Measurements from ENCODE around the gene ITGA7. TPM values are rescaled to one million over a fixed set of nuclear protein-coding genes. Genes with fewer than 3 reads are reported as not detected.

Gene ITGA7
- total RNA-seq, 1 experiment from 2014 or later, result 96.2 TPM

DNA sequence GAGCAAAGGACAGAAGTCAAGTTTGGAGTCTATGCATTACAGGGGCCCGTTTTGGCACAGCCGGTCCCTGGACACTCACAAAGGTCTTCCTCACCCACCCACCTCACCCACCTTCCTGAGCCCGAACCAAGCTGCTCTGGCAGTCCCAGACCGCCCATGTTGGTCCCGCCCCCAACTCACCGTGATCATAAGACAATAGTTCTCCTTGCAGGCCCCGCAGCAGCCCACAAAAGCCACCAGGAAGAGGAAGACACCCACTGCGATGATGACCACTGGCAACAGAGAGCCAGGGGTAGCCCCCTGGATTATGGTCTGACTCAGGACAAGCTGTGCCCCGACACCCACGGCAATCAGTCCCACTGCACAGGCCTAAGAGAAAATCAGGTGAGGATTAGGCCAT is 19.3 kb upstream of the ITGA7 start (continued):
- TF ChIP-seq, protein P1, sequence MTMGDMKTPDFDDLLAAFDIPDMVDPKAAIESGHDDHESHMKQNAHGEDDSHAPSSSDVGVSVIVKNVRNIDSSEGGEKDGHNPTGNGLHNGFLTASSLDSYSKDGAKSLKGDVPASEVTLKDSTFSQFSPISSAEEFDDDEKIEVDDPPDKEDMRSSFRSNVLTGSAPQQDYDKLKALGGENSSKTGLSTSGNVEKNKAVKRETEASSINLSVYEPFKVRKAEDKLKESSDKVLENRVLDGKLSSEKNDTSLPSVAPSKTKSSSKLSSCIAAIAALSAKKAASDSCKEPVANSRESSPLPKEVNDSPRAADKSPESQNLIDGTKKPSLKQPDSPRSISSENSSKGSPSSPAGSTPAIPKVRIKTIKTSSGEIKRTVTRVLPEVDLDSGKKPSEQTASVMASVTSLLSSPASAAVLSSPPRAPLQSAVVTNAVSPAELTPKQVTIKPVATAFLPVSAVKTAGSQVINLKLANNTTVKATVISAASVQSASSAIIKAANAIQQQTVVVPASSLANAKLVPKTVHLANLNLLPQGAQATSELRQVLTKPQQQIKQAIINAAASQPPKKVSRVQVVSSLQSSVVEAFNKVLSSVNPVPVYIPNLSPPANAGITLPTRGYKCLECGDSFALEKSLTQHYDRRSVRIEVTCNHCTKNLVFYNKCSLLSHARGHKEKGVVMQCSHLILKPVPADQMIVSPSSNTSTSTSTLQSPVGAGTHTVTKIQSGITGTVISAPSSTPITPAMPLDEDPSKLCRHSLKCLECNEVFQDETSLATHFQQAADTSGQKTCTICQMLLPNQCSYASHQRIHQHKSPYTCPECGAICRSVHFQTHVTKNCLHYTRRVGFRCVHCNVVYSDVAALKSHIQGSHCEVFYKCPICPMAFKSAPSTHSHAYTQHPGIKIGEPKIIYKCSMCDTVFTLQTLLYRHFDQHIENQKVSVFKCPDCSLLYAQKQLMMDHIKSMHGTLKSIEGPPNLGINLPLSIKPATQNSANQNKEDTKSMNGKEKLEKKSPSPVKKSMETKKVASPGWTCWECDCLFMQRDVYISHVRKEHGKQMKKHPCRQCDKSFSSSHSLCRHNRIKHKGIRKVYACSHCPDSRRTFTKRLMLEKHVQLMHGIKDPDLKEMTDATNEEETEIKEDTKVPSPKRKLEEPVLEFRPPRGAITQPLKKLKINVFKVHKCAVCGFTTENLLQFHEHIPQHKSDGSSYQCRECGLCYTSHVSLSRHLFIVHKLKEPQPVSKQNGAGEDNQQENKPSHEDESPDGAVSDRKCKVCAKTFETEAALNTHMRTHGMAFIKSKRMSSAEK (CRISPR knock-in tag; IDR thresholded peaks at IDR 0.05; ENCODE audit: borderline replicate concordance), result no peak

DNA sequence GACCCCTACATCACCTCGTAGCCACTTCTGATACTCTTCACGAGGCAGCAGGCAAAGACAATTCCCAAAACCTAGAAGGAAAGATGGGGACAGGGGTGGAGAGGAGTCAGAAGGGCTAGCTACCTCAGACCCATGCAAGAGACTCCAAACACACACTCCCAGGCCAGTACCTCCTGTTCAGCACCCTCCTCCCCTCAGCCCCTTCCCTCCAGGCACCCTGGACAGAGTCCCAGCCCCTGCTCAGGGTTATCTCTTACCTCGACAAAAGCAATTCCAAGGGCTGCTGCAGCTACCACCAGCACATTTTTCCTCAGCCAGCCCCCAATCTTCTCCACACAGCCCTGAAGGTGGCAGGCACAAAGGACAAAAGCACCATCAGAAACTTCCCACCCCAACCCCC is 17.9 kb upstream of the ITGA7 start:
- DNase-seq (ENCODE audit: low spot score) (no peak), ATAC-seq (no peak)
- POLR2A ChIA-PET, result no interaction called here
- CTCF ChIA-PET, result interaction anchor here (0.6 to 10.8 kb wide), 13 partner anchors 9 to 205 kb away, joined by 3 to 160 read pairs (median 4); partner anchors contain the start of gene ITGA7
- Mint-ChIP-seq H3K4me3 (no peak overlapping the region), H3K27ac (no peak overlapping the region), H3K36me3 (peaks cover 20% of the 10 kb centered on the region), H3K4me1 (peaks cover 23% of the 10 kb centered on the region), H3K27me3 (ENCODE audit: low read depth) (no peaks in the 10 kb centered on the region), H3K9me3 (no peaks in the 10 kb centered on the region)
- TF ChIP-seq, protein P2, sequence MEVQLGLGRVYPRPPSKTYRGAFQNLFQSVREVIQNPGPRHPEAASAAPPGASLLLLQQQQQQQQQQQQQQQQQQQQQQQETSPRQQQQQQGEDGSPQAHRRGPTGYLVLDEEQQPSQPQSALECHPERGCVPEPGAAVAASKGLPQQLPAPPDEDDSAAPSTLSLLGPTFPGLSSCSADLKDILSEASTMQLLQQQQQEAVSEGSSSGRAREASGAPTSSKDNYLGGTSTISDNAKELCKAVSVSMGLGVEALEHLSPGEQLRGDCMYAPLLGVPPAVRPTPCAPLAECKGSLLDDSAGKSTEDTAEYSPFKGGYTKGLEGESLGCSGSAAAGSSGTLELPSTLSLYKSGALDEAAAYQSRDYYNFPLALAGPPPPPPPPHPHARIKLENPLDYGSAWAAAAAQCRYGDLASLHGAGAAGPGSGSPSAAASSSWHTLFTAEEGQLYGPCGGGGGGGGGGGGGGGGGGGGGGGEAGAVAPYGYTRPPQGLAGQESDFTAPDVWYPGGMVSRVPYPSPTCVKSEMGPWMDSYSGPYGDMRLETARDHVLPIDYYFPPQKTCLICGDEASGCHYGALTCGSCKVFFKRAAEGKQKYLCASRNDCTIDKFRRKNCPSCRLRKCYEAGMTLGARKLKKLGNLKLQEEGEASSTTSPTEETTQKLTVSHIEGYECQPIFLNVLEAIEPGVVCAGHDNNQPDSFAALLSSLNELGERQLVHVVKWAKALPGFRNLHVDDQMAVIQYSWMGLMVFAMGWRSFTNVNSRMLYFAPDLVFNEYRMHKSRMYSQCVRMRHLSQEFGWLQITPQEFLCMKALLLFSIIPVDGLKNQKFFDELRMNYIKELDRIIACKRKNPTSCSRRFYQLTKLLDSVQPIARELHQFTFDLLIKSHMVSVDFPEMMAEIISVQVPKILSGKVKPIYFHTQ (CRISPR knock-in tag; IDR thresholded peaks at IDR 0.05), result no peak
- no peak for TF ChIP-seq ETV6 (CRISPR knock-in tag; IDR thresholded peaks at IDR 0.05)
- TF ChIP-seq NR3C1 (CRISPR knock-in tag; conservative IDR thresholded peaks at IDR 0.05; ENCODE audit: low read depth), result no peak
- TF ChIP-seq, protein P3, sequence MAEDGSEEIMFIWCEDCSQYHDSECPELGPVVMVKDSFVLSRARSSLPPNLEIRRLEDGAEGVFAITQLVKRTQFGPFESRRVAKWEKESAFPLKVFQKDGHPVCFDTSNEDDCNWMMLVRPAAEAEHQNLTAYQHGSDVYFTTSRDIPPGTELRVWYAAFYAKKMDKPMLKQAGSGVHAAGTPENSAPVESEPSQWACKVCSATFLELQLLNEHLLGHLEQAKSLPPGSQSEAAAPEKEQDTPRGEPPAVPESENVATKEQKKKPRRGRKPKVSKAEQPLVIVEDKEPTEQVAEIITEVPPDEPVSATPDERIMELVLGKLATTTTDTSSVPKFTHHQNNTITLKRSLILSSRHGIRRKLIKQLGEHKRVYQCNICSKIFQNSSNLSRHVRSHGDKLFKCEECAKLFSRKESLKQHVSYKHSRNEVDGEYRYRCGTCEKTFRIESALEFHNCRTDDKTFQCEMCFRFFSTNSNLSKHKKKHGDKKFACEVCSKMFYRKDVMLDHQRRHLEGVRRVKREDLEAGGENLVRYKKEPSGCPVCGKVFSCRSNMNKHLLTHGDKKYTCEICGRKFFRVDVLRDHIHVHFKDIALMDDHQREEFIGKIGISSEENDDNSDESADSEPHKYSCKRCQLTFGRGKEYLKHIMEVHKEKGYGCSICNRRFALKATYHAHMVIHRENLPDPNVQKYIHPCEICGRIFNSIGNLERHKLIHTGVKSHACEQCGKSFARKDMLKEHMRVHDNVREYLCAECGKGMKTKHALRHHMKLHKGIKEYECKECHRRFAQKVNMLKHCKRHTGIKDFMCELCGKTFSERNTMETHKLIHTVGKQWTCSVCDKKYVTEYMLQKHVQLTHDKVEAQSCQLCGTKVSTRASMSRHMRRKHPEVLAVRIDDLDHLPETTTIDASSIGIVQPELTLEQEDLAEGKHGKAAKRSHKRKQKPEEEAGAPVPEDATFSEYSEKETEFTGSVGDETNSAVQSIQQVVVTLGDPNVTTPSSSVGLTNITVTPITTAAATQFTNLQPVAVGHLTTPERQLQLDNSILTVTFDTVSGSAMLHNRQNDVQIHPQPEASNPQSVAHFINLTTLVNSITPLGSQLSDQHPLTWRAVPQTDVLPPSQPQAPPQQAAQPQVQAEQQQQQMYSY (CRISPR knock-in tag; IDR thresholded peaks at IDR 0.05), result no peak
- no peak for TF ChIP-seq JUN (CRISPR knock-in tag; IDR thresholded peaks at IDR 0.05)
- no peak for TF ChIP-seq SMAD3 (CRISPR knock-in tag; IDR thresholded peaks at IDR 0.05; ENCODE audit: borderline replicate concordance)
- TF ChIP-seq, protein P4, sequence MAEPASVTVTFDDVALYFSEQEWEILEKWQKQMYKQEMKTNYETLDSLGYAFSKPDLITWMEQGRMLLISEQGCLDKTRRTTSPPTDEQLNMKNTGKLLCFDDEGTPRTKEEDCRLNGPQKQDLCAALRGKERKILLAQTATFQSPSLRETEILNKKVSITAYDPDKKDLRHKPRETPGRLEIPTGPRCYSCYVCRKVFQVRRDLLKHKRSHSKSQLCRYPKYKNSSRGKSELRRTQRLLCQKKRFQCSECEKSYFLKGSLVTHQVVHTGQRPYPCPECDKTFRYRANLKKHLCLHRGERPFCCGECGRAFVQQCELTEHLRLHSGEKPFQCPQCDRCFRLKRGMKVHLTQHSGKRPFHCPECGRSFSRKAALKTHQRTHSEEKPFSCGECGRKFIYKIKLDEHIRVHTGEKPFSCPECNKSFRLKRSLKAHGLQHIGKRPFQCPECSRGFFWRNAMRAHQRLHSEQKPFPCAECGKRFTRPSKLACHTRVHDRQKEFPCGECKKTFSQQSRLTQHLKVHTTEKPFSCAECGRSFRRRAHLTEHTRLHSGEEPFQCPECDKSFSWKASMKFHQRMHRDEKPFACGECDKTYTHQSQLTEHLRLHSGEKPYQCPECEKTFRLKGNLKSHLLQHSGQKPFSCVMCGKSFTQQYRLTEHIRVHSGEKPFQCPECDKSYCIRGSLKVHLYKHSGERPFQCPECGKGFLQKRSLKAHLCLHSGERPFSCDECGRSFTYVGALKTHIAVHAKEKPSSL (CRISPR knock-in tag; conservative IDR thresholded peaks at IDR 0.05), result no peak
- TF ChIP-seq ZNF263 (CRISPR knock-in tag; IDR thresholded peaks at IDR 0.05; ENCODE audit: low read depth), result no peak
- TF ChIP-seq, protein P5, sequence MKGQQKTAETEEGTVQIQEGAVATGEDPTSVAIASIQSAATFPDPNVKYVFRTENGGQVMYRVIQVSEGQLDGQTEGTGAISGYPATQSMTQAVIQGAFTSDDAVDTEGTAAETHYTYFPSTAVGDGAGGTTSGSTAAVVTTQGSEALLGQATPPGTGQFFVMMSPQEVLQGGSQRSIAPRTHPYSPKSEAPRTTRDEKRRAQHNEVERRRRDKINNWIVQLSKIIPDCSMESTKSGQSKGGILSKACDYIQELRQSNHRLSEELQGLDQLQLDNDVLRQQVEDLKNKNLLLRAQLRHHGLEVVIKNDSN (CRISPR knock-in tag; IDR thresholded peaks at IDR 0.05), result no peak
- no peak for TF ChIP-seq RORB (CRISPR knock-in tag; IDR thresholded peaks at IDR 0.05)
- no peak for TF ChIP-seq OVOL2 (CRISPR knock-in tag; IDR thresholded peaks at IDR 0.05; ENCODE audit: borderline replicate concordance)
- TF ChIP-seq HMGA2 (CRISPR knock-in tag; IDR thresholded peaks at IDR 0.05), result no peak
- TF ChIP-seq TEAD4 (CRISPR knock-in tag; IDR thresholded peaks at IDR 0.05), result no peak
- TF ChIP-seq ZNF138 (CRISPR knock-in tag; conservative IDR thresholded peaks at IDR 0.05), result no peak
- no peak for TF ChIP-seq CREB1 (CRISPR knock-in tag; IDR thresholded peaks at IDR 0.05)
- TF ChIP-seq, protein P6, sequence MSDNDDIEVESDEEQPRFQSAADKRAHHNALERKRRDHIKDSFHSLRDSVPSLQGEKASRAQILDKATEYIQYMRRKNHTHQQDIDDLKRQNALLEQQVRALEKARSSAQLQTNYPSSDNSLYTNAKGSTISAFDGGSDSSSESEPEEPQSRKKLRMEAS (CRISPR knock-in tag; IDR thresholded peaks at IDR 0.05), result no peak
- TF ChIP-seq, protein P7, sequence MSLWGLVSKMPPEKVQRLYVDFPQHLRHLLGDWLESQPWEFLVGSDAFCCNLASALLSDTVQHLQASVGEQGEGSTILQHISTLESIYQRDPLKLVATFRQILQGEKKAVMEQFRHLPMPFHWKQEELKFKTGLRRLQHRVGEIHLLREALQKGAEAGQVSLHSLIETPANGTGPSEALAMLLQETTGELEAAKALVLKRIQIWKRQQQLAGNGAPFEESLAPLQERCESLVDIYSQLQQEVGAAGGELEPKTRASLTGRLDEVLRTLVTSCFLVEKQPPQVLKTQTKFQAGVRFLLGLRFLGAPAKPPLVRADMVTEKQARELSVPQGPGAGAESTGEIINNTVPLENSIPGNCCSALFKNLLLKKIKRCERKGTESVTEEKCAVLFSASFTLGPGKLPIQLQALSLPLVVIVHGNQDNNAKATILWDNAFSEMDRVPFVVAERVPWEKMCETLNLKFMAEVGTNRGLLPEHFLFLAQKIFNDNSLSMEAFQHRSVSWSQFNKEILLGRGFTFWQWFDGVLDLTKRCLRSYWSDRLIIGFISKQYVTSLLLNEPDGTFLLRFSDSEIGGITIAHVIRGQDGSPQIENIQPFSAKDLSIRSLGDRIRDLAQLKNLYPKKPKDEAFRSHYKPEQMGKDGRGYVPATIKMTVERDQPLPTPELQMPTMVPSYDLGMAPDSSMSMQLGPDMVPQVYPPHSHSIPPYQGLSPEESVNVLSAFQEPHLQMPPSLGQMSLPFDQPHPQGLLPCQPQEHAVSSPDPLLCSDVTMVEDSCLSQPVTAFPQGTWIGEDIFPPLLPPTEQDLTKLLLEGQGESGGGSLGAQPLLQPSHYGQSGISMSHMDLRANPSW (CRISPR knock-in tag; conservative IDR thresholded peaks at IDR 0.05; ENCODE audit: low read depth), result no peak
- TF ChIP-seq TEAD1 (CRISPR knock-in tag; IDR thresholded peaks at IDR 0.05), result no peak
